Esophagus muscularis mucosa (tissue), 4 donors: ENCODE results near the gene LRPPRC. TPM values are rescaled to one million over a fixed set of nuclear protein-coding genes. Genes with fewer than 3 reads are reported as not detected.

Experiments used
- DNase-seq: peaks from one replicate; pipeline ENCODE4 v3.0.0-alpha.2; 2017; ENCODE audit errors: extremely low spot score
- H3K27ac ChIP-seq, 4 donors: fragments of 200-600 bp; sonication (generic); replicated peaks in 1 of 4; 1 replicate in 3 of 4; 2 replicates in 1 of 4; pipeline ENCODE4 v1.5.1; 2016 to 2019; ENCODE audit warnings: mild to moderate bottlenecking in 1 of 4
- H3K27me3 ChIP-seq, 4 donors: fragments of 200-600 bp; sonication (generic); one replicate each; pipeline versions ENCODE4 v1.5.1 to v1.6.0; 2016 to 2019
- H3K36me3 ChIP-seq, 4 donors: fragments of 200-600 bp; sonication (generic); one replicate each; pipeline ENCODE4 v1.5.1; 2016 to 2019
- H3K4me1 ChIP-seq, 4 donors: fragments of 200-600 bp; sonication (generic); one replicate each; pipeline ENCODE4 v1.5.1; 2016 to 2019
- H3K4me3 ChIP-seq, 4 donors: fragments of 200-600 bp; sonication (generic); 1 replicate in 2 of 4; 2 replicates in 2 of 4; pipeline ENCODE4 v1.5.1; 2016 to 2019; ENCODE audit warnings: mild to moderate bottlenecking in 4 of 4, moderate library complexity in 1 of 4
- H3K9me3 ChIP-seq, 4 donors: fragments of 200-600 bp; sonication (generic); 1 replicate in 3 of 4; 2 replicates in 1 of 4; pipeline ENCODE4 v1.5.1; 2016 to 2019
- EP300 ChIP-seq: sonication (generic); formaldehyde crosslinking; IDR thresholded peaks from one replicate; pipeline ENCODE4 v1.6.1; 2017; ENCODE audit warnings: antibody characterized with exemption
- POLR2A ChIP-seq: fragments of 450-650 bp; IDR thresholded peaks from one replicate; pipeline ENCODE4 v1.6.1; 2017; ENCODE audit warnings: antibody characterized with exemption, moderate library complexity, mild to moderate bottlenecking, low read depth
- POLR2AphosphoS5 ChIP-seq, 2 donors: sonication (generic); formaldehyde crosslinking; IDR thresholded peaks; one replicate each; pipeline ENCODE4 v1.6.1; 2017; ENCODE audit warnings: antibody characterized with exemption in 2 of 2
- WGBS: methylation state at CpG from one replicate; pipeline ENCODE4 v1.1.5; 2018; 5-methylcytosine and 5-hydroxymethylcytosine counted together
- intact Hi-C: fragments of 100-400 bp; cut with DNase I; formaldehyde crosslinking; loops from one replicate; pipeline ENCODE4 v1.15.1; 2023
- total RNA-seq, 4 donors: library from RNA; depleted of rRNA; stranded (reverse); fragments of >200 nt; gene quantifications; one replicate each; pipeline versions ENCODE4 v1.1.0 to v1.2.1, GENCODE V29; 2016
- TF ChIP-seq, protein P1 (sequence below), 3 experiments: fragments of 200-600 bp in 2 of 3; fragments of 450-650 bp in 1 of 3; sonication (generic) in 2 of 3; IDR thresholded peaks; one replicate each; pipeline ENCODE4 v1.5.1; 2017 to 2019; ENCODE audit warnings: antibody characterized with exemption in 3 of 3, mild to moderate bottlenecking in 2 of 3, moderate library complexity in 1 of 3

LRPPRC gene
- total RNA-seq, 4 donors from 2014 or later, result 38.4 to 44.6 (median 43.0) TPM

DNA sequence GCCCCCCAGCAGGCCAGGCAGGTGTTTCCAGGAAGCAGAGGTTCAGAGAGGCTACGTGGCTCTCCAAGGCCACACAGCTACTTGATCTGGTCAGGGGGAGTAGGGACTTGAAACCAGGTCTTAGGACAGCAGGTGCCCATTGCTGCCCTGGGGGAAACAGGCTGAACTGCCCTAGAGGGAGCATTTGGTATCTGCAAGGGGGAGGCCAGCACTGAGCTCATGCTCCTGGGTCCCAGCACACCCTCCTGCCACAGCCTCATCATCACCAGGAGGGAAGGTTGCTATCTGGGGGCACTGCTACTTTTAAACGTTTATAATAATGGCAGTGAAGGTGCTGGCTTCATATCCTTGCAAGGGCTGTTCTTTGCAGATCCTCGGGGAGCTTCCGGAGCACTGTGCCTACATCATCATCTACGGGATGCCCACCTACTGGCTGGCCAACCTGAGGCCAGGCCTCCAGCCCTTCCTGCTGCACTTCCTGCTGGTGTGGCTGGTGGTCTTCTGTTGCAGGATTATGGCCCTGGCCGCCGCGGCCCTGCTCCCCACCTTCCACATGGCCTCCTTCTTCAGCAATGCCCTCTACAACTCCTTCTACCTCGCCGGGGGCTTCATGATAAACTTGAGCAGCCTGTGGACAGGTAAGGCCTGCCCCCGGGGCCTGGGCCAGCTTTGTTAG is 120.9 kb downstream of the LRPPRC start:
- intact Hi-C loops, result no loop called here
- H3K36me3 ChIP-seq, result no peaks in the 10 kb centered on the region
- 84% methylated on average over 11 of the region's 11 CpGs for whole genome bisulfite sequencing
- no peak overlapping the region for H3K4me3 ChIP-seq
- no peak overlapping the region for H3K27ac ChIP-seq
- no peak for DNase-seq
- H3K4me1 ChIP-seq, result peaks cover 0 to 7% (median 3%) of the 10 kb centered on the region in 4 donors
- H3K27me3 ChIP-seq, result peaks cover 0 to 35% (median 0%) of the 10 kb centered on the region in 4 donors
- H3K9me3 ChIP-seq, result no peaks in the 10 kb centered on the region
- TF ChIP-seq POLR2A, result no peak

DNA sequence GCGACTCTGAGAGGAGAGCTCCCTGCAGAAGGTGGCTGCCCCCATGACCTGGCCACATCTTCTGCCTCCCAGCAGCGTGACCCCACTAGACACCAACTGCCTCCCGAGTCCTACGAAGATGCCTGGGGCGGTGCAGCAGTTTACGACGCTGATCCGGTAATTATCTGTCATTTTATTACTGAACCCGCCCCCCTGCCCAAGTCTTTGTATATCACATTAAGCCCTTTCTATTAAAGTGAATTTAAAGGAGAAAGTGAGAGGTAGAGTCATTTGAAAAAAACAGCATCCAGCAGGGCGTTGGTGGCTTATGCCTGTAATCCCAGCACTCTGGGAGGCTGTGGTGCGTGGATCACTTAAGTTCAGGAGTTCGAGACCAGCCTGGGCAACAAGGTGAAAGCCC is 123.6 kb downstream of the LRPPRC start:
- DNase-seq, result no peak
- WGBS, result 81% methylated on average over 11 of the region's 12 CpGs
- no peaks in the 10 kb centered on the region for H3K9me3 ChIP-seq
- no peak for TF ChIP-seq EP300
- TF ChIP-seq, protein P1, sequence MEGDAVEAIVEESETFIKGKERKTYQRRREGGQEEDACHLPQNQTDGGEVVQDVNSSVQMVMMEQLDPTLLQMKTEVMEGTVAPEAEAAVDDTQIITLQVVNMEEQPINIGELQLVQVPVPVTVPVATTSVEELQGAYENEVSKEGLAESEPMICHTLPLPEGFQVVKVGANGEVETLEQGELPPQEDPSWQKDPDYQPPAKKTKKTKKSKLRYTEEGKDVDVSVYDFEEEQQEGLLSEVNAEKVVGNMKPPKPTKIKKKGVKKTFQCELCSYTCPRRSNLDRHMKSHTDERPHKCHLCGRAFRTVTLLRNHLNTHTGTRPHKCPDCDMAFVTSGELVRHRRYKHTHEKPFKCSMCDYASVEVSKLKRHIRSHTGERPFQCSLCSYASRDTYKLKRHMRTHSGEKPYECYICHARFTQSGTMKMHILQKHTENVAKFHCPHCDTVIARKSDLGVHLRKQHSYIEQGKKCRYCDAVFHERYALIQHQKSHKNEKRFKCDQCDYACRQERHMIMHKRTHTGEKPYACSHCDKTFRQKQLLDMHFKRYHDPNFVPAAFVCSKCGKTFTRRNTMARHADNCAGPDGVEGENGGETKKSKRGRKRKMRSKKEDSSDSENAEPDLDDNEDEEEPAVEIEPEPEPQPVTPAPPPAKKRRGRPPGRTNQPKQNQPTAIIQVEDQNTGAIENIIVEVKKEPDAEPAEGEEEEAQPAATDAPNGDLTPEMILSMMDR (IDR thresholded peaks at IDR 0.05), result no peak
- no peak for TF ChIP-seq POLR2AphosphoS5 (IDR thresholded peaks at IDR 0.05)
- no peak for TF ChIP-seq POLR2A
- H3K4me1 ChIP-seq, result no peaks in the 10 kb centered on the region
- peaks cover 0 to 40% (median 0%) of the 10 kb centered on the region in 4 donors for H3K27me3 ChIP-seq
- no peak overlapping the region for H3K4me3 ChIP-seq
- no peak overlapping the region for H3K27ac ChIP-seq
- no peaks in the 10 kb centered on the region for H3K36me3 ChIP-seq
- intact Hi-C loops, result no loop called here

DNA sequence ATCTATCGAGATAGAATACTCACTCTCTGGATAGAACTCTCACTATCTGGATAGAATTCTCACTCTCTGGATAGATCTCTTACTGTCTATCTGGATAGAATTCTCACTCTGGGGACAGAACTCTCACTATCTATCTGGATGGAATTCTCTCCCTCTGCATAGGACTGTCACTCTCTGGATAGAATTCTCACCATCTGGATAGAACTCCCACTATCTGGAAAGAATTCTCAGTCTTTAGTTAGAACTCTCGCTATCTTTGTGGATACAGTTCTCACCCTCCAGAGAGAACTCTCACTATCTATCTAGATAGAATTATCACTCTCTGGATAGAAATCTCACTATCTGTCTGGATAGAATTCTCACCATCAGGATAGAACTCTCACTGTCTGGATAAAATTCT is 140.5 kb downstream of the LRPPRC start:
- 88% methylated on average over 2 of the region's 2 CpGs for WGBS
- Histone ChIP-seq H3K27me3 (peaks cover 0 to 62% (median 0%) of the 10 kb centered on the region in 4 donors), H3K27ac (no peak overlapping the region), H3K36me3 (no peaks in the 10 kb centered on the region), H3K9me3 (no peaks in the 10 kb centered on the region), H3K4me3 (no peak overlapping the region), H3K4me1 (no peaks in the 10 kb centered on the region)
- TF ChIP-seq POLR2A (no peak), EP300 (no peak), POLR2AphosphoS5 (IDR thresholded peaks at IDR 0.05) (no peak)
- TF ChIP-seq, protein P1 (IDR thresholded peaks at IDR 0.05), result no peak
- intact Hi-C loops, result no loop called here
- DNase-seq, result no peak

DNA sequence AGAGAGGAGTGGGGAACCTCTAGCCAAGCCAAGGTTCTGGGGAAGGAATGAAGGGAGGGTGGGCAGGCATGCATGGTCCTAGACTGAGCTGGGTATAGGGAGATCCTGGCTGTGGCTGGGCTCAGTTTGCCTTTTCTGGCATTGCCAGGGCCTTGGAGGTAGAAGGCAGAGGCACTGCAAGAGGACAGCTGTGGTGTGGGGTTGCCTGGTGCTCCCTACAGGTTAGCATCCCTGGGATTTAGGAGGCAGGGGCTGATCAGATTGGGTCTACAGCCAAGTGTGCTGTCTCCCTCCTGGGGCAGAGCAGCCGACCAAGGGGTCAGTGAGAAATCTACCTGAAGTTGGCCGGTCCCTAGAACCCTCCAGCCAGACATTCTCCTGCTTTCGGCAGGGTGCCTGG is 141.1 kb downstream of the LRPPRC start:
- Histone ChIP-seq H3K9me3 (no peaks in the 10 kb centered on the region), H3K27me3 (peaks cover 0 to 56% (median 0%) of the 10 kb centered on the region in 4 donors), H3K4me1 (no peaks in the 10 kb centered on the region), H3K4me3 (no peak overlapping the region), H3K36me3 (no peaks in the 10 kb centered on the region), H3K27ac (no peak overlapping the region)
- TF ChIP-seq, protein P1 (IDR thresholded peaks at IDR 0.05), result no peak
- no peak for TF ChIP-seq POLR2AphosphoS5 (IDR thresholded peaks at IDR 0.05)
- no peak for TF ChIP-seq EP300
- no peak for TF ChIP-seq POLR2A
- 100% methylated on average over 3 of the region's 3 CpGs for WGBS
- intact Hi-C loops, result no loop called here
- DNase-seq, result no peak

DNA sequence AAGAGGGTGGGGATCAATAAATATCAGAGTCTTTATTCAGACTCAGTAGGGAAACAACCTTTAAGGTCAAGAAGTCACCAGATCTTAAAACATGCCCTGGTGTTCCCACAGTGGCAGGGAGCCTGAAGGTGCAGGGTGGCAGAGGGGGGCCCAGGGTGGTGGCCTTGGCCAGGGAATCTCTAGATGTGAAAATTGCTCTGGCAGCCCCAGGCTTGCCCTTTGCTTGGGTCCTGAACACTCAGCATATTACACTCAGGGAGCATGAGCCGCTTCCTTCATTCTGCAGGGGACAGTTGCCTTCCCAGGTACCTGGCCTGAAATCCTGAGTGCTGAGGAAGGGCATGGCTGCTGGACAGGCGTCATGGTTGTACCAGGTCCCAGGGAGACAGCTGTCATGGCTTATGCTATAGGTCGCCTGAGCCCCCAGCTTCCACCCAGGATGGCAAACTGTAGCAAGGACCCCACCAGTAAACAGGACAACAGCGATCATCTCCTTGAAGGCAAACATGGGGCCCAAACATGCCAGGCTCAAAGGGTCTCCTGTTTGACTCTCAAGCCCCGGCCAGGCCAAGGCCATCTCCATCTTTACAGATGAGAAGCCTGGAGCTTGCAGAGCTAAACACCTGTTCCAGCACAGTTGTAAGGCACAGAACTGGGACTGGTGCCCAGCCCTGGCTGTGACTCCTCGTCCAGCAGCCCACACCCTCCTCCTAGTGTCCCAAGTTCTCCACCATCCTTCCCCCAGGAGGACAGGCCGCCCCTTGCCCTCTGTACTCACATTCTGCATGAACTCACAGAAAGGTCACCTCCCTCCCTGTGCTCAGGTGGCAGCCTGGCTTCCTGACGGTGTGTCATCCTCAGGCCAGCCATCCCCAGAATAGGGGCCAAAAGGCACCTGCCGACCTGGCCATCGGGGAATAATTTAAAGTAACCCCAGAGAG is 142.4 kb downstream of the LRPPRC start:
- H3K27me3 ChIP-seq, result peaks cover 0 to 46% (median 0%) of the 10 kb centered on the region in 4 donors
- TF ChIP-seq, protein P1 (IDR thresholded peaks at IDR 0.05), result no peak
- TF ChIP-seq EP300 (no peak), POLR2A (no peak), POLR2AphosphoS5 (IDR thresholded peaks at IDR 0.05) (no peak)
- no peaks in the 10 kb centered on the region for H3K4me1 ChIP-seq
- no peak for DNase-seq
- H3K4me3 ChIP-seq, result no peak overlapping the region
- WGBS, result 82% methylated on average over 9 of the region's 10 CpGs
- H3K9me3 ChIP-seq, result no peaks in the 10 kb centered on the region
- H3K27ac ChIP-seq, result no peak overlapping the region
- intact Hi-C loops, result no loop called here
- H3K36me3 ChIP-seq, result no peaks in the 10 kb centered on the region
